GM18858 (cell line): ENCODE results near the gene DAAM1.

Source experiments
- ATAC-seq: cut with Tn5 transposase; IDR thresholded peaks from one replicate; pipeline ENCODE4 v1.9.1; 2021; ENCODE audit not compliant: unreplicated experiment

Gene DAAM1

GRCh38 chr14:59254146-59254910 is 65.9 kb downstream of the DAAM1 start:
- no peak for ATAC-seq

DNA sequence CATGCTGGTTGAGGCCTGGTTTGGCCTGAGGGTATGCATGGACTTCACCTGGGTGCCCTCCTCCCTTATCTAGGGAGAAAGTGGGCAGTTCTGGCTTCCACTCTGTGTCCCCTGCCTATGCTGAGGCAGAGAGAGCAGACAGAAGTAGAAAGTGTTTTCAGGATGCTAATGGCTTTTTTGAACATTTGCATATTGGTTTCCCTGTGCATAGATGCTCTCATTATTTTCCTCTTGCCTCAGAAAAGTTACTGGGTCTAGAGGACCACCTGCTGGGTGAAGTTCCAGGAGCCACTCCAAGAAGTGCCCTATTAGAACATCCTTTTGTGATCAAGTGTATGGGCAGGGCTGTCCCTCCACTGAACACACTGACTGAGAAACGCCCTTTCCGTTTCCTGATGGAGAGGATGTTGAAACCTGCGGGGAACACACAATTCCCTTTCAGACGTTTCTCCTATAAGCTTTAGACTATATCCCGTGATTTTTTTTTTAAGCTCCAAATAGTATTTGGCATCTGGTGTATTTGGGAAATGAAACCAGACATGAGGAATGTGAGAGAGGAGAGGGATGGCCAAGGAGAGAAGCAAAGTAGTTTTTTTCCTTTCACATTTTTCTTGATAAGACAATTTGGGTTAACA is 66.6 kb downstream of the DAAM1 start:
- peak; percentile 78 for ATAC-seq

- ATAC-seq, result no peak
Measured at GRCh38 chr14:59256331-59256730, 67.9 kb downstream of the DAAM1 start.

- no peak for ATAC-seq
Measured at GRCh38 chr14:59261334-59261733, 72.9 kb downstream of the DAAM1 start.

- ATAC-seq, result no peak
Measured at GRCh38 chr14:59262717-59263454, 74.4 kb downstream of the DAAM1 start.

DNA sequence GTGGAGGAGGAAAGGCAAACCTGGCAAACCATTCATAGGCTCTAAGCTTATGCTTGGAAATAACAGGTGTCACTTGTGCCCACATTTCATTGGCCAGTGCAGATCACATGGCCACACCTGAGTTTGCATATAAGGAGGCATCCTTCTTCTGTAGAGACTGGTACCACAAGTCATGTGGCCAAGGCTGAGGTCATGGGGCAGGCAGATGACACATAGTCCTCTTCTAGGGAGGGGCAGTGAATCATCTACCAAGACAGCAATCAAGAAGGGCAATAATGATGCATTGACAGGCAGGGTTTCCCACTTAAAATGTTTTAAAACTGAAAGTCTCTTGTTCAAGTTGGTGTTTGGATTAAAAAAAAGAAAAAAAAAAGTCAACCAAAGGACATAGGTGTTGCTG is 77.3 kb downstream of the DAAM1 start:
- ATAC-seq, result no peak

GRCh38 chr14:59267046-59267445 is 78.6 kb downstream of the DAAM1 start:
- no peak for ATAC-seq

DNA sequence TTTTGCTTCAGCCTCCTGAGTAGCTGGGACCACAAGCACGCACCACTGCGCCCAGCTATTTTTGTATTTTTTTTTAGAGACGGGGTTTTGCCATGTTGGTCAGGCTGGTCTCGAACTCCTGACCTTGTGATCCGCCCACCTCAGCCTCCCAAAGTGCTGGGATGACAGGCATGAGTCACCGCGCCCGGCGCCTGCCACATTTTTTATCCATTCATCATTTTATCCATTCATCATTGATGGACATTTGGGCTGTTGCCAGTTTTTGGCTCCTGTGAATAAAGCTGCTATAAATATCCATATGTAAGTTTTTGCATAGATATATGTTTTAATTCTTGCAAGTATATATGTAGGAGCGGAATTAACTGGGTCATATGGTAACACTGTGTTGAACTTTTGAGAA is 79.5 kb downstream of the DAAM1 start:
- ATAC-seq, result no peak

DNA sequence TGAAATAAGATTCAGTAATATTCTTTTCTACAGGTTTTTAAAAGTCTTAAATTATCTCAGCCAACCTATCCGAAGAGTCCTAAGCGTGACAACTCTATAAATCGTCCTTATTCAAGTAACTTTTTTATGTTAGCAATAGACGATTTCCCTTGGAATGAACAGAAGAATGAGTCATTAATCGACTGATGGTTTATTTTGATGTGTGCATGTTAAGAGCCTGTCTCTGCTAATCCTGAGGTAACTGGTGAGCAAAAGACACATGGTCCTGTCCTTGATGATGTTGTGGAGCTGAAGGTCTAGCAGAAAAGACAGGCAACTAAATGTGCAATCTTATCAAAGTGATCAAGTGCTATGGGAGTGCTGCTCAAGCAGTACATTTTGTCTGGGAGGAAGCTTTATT is 80.4 kb downstream of the DAAM1 start:
- no peak for ATAC-seq

- no peak for ATAC-seq
Measured at GRCh38 chr14:59269466-59269865, 81.0 kb downstream of the DAAM1 start.

- ATAC-seq, result no peak
Measured at GRCh38 chr14:59271256-59271655, 82.8 kb downstream of the DAAM1 start.

DNA sequence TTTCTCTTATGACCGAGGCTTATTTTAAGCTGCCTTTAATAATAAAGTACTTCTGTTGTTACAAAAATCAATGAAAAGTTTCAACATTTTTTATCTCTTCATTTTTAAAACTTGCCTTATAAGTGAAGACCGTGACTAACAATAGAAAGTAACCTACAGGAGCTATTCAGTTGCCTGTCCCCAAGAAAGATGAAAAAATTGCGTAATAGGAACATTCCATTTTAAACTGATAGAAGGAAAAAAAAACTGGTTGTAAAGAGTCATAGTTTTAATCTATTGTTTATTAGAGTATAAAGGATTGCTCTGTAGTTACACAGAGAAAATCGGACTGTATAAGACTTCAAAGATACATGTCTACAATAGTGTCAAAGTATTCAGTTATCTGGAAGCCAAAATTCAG is 83.3 kb downstream of the DAAM1 start:
- ATAC-seq, result no peak

DNA sequence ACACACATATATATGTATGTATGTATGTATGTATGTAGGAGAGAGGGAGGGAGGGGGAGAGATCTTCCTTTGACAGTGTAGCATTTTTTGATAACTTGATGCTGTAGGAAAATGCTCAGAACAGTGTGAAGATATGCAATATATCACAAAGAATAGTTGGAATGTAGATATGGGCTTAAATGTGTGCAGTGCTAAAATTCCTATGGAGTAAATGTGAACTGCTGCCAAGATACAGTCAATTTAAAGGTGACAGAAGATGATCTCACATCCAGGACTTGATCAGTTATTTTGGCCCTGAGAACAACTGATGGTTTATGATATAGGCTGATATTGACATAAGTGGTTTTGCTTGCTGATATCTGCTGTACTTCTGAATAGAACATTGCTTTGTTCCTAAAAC is 84.2 kb downstream of the DAAM1 start:
- no peak for ATAC-seq

DNA sequence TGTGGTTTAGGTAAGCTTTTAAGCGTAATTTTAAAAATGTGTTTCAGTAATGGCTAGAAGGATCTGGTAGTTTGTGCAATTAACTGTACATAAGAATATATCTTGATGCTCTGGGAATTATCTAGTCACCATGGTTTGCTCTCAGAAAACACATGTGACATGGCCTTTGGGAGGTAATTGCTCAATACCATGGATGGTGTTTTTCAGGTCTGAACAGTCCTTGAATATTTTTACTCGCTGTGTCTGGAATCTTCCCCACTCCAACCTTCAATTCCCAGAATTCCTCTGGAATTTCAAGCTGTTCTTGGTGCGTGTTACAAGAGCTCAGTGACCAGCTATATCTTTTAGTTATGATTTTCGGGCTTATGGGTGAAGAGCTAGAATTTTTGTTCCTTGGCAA is 85.3 kb downstream of the DAAM1 start:
- ATAC-seq, result no peak

DNA sequence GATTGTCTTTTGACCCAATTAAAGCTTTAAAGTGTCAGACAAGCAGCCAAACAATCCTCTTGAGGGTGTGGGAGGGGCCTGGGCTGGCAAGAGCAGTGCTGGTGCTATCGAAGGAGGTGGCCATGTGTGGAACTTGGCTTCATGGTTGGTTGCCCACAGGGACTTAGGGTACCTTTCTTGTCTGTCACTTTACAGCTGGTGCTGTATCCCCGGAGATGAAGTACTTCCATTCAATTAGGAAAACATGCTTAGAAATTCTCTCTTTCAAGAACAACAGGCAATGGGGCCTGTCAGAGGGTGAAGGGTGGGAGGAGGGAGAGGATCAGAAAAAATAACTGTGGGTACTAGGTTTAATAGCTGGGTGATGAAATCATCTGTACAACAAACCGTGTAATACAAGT is 86.5 kb downstream of the DAAM1 start:
- peak; percentile 35 for ATAC-seq

GRCh38 chr14:59275668-59276067 is 87.2 kb downstream of the DAAM1 start:
- peak; percentile 92 for ATAC-seq

DNA sequence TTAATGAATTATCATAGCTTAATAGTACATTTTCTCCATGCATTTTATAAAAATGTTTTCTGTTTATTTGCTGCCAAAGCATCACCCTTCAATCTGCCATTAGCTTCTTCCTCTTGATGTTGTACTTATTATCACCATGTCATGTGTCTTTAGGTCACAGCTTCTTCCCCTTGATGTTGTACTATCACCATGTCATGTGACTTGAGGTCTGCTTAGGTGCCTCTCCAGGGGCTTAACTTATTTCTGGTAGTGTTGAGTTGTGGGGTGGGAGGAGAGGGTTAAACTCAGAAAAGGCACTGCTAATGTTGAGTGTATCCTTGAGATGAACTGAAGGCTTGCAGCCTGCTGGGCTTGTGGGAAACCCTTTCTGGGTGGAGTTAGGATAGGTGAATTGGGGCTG is 87.8 kb downstream of the DAAM1 start:
- ATAC-seq, result no peak

DNA sequence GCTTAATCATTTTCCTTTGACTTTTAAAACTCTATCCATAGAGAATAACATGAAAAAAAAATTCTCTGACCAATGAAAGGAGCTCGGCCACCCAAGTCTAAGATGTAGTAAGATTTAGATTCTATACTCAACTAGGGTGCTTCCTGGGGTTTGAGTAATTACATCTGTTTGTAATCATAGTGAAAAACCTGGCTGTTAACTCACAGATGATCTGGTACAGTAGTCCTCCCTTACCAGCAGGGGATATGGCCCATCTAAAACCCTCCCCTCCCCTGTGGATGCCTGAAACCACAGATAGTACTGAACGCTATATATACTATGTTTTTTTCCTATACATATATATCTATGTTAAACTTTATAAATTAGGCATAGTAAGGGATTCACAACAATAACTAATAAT is 89.2 kb downstream of the DAAM1 start:
- no peak for ATAC-seq

GRCh38 chr14:59278111-59278510 is 89.6 kb downstream of the DAAM1 start:
- ATAC-seq, result no peak

DNA sequence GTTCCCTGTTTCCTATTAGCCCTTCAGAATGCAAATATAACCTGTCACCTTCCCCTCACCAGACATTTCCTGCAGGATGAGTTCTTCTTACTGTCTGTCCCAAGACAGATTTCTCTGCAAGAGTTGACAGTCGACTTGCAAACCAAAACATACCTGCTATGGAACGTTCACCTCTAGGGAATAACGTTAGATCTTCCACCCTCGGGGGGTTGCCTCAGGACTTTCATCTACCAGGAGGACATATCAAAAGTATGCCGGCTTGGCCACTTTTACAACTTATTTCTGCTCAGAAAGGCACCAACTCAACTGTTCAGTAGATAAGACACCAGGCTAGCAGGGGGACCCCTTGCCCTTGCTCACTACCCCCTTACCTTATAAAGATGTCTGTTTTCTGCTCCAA is 92.5 kb downstream of the DAAM1 start:
- no peak for ATAC-seq

- ATAC-seq, result no peak
Measured at GRCh38 chr14:59281609-59282377, 93.3 kb downstream of the DAAM1 start.
